ENCODE results near the gene NACA2.

- TF ChIP-seq CTCF (IDR thresholded peaks at IDR 0.05), result no peak
- TF ChIP-seq POLR2A (IDR thresholded peaks at IDR 0.05), result no peak
Measured at GRCh38 chr17:61634011-61634539, 43.1 kb upstream of the NACA2 start.
